Suprapubic skin (tissue), 4 donors: ENCODE measurements around the gene FOXN3.

ENCODE experiments used
- POLR2A ChIP-seq, 2 donors: fragments of 450-650 bp; IDR thresholded peaks; one replicate each; pipeline ENCODE4 v1.6.1; 2017; ENCODE audit warnings: antibody characterized with exemption in 2 of 2, mild to moderate bottlenecking in 2 of 2, moderate library complexity in 2 of 2
- POLR2AphosphoS5 ChIP-seq, 3 donors: sonication (generic); formaldehyde crosslinking; IDR thresholded peaks; one replicate each; pipeline ENCODE4 v1.6.1; 2017; ENCODE audit warnings: antibody characterized with exemption in 3 of 3
- TF ChIP-seq, protein P1 (sequence below), 2 donors: fragments of 200-600 bp in 1 of 2; fragments of 450-650 bp in 1 of 2; sonication (generic) in 1 of 2; IDR thresholded peaks; one replicate each; pipeline ENCODE4 v1.5.1; 2016 to 2019; ENCODE audit warnings: antibody characterized with exemption in 2 of 2, mild to moderate bottlenecking in 1 of 2, moderate library complexity in 1 of 2

DNA sequence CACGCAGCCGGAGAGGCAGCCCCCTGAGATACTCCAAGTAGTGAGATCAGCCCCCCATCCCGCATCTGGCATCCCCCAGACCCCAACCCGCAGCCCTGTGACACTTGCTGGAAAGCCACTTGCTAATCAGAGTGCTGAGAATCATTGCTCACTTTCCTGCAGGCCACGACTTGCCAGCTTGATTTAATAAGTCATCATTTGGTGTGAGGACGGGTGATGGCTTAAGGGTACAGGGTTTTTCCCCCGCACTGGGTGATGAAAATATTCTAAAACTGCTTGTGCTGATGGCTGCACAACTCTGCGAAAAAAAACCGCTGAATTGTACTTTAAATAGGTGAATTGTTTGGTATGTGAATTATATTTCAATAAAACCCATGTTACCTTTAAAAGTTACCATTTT is 171.2 kb downstream of the FOXN3 start:
- no peak for TF ChIP-seq POLR2AphosphoS5 (IDR thresholded peaks at IDR 0.05)
- TF ChIP-seq, protein P1, sequence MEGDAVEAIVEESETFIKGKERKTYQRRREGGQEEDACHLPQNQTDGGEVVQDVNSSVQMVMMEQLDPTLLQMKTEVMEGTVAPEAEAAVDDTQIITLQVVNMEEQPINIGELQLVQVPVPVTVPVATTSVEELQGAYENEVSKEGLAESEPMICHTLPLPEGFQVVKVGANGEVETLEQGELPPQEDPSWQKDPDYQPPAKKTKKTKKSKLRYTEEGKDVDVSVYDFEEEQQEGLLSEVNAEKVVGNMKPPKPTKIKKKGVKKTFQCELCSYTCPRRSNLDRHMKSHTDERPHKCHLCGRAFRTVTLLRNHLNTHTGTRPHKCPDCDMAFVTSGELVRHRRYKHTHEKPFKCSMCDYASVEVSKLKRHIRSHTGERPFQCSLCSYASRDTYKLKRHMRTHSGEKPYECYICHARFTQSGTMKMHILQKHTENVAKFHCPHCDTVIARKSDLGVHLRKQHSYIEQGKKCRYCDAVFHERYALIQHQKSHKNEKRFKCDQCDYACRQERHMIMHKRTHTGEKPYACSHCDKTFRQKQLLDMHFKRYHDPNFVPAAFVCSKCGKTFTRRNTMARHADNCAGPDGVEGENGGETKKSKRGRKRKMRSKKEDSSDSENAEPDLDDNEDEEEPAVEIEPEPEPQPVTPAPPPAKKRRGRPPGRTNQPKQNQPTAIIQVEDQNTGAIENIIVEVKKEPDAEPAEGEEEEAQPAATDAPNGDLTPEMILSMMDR (IDR thresholded peaks at IDR 0.05): no peak
- no peak for TF ChIP-seq POLR2A (IDR thresholded peaks at IDR 0.05)
